HG02970 (cell line): ENCODE measurements around the gene CATSPER3.

Source experiments
- ATAC-seq: cut with Tn5 transposase; IDR thresholded peaks from one replicate; pipeline ENCODE4 v1.9.1; 2021; ENCODE audit warnings: mild to moderate bottlenecking, moderate library complexity, moderate number of reproducible peaks; ENCODE audit not compliant: unreplicated experiment, low FRiP score

CATSPER3 gene

GRCh38 chr5:134967607-134968006 lies at the start of gene CATSPER3:
TSS of gene CATSPER3 (plus strand) at chr5:134967907. CDS start at chr5:134967992, 85 bp downstream.
- no peak for ATAC-seq

- no peak for ATAC-seq
These were observed 48.8 kb upstream of the CATSPER3 start for GRCh38 chr5:134918861-134919260.

- ATAC-seq: no peak
These were observed 46.7 kb upstream of the CATSPER3 start for GRCh38 chr5:134920848-134921575.

DNA sequence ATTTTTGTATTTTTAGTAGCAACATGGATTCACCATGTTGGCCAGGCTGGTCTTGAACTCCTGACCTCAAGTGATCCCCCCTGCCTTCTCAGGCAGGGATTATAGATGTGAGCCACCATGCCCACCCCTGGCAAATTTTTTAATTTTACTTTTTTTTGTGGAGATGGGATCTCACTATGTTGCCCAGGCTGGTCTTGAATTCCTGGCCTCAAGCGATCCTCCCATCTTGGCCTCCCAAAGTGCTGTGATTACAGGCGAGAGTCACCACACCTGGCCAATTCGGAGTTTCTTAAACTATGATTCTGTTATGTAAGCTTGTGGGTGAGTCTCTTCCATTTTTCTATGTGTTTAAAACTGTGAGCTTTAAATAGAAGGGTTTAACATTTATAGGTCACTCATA lies 35.2 kb upstream of the CATSPER3 start:
- no peak for ATAC-seq

- no peak for ATAC-seq
These were observed 33.5 kb upstream of the CATSPER3 start for GRCh38 chr5:134934202-134934601.

DNA sequence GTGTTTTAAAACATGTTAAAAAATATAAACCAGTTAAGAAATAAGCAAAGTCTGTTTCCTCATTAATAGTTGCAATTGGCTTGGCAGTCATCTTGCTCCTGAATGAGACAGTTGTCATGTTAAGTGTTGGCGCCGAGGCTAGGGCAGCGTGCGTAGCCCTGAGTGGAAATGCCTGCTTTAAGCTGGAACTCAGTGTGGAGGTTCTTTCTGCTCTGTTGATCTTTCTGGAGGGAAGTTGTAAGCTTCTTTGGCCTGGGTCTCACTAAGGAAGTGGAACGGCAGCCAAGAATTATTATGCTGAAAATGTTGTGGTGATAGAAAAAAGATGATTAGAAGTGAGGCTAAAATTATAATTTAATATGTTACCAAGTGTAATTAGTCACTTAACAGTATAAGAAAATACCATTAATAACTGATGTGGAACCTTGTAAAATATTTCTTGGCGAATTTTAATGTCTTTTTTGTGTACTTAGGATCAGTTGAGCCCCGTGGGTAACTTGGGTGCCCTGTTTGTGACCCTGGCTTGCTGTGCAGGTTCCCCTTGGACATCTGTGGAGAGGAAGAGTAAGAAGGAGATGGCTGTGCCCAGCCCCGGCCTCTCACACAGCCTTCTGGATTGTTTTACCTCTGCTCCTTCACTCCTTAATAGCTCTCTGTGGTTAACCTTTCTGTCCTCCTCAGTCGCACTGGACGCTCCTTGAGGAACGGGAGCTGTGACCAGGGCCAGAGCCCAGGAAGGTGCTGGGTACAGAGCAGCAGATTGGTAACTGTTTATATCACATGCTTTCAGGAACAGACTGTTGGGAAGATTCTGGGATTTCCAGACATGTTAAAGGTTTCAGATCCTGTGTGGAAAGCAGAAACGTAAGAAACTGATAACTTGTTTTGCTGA lies 31.8 kb upstream of the CATSPER3 start:
- ATAC-seq: no peak

DNA sequence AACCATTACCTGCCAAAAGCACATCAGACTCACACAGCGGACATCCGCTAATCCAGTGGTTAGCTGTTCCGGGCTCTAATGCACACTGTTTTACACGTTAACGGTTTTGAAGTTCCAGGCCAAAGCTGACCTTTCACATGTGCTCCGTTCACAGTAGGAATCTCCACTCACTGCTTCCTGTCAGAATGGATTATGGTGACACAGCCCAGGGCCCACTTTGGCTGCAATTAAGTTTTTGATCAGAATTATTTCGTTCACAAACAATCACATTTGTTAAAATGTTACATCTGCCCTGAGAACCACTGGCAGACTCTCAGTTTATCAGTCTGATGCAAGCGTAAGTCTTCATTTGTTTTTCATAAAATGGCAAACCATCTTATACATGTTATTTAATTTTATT lies 30.2 kb upstream of the CATSPER3 start:
- no peak for ATAC-seq

DNA sequence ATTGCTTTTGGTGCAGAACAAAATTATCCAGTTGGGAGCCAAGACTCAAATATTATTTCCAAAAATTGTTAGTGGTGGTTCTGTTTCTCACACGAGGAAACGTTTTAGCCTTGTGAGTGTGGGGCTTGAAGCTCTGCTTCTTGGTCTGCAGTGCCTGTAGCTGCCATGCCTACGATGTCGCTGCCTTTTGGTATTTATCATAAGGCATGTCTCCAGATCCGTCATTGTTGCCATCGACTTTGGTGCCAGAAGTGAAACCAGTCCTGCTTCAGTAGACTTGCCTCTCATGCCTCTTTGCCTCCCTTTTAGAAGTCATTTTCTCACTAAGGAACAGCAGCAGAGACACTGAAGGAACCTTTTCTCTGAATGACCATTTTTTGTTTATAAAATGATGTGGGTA lies 29.7 kb upstream of the CATSPER3 start:
- no peak for ATAC-seq

GRCh38 chr5:134939500-134939899 lies 28.2 kb upstream of the CATSPER3 start:
- no peak for ATAC-seq

GRCh38 chr5:134943547-134943946 lies 24.2 kb upstream of the CATSPER3 start:
- no peak for ATAC-seq

DNA sequence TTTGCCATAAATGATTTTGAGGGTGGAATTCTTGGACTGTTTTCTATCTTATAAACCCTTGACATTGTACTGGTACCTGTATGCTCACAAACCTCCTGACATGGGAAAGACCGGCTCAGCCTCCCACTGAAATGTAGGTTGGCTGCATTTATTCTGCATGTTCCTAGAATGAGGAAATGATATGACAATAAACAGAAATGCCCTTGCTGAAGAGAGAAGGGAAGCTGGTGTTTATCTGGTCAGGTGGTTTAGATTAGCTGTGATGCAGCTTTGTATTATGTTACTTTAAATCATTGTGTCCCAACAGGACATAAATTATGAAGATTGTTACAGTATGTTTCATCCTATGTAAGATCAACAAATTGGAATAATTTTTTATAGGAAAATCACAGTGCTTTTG lies 23.1 kb upstream of the CATSPER3 start:
- ATAC-seq: no peak

GRCh38 chr5:134945041-134945440 lies 22.7 kb upstream of the CATSPER3 start:
- no peak for ATAC-seq

DNA sequence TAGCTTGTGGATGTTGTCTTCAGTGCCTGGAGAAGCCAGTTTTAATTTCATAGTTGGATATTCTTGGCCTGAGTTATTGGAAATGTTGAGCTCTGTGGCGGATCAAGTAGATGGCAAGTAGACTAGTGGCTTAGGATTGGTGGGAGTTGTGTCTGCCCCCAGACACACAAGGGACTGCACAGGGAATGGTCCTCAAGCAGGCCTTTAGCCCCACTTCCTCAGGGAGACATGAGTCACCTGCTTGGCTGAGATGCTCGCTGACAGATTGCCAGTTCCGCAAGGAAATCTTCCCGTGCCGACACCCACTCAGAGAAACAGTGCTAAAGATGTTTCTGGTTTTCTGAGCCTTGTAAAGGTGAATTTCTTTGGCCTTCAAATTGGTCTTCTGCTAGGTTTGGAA lies 18.8 kb upstream of the CATSPER3 start:
- no peak for ATAC-seq

- ATAC-seq: no peak
These were observed 18.4 kb upstream of the CATSPER3 start for GRCh38 chr5:134949316-134949715.

DNA sequence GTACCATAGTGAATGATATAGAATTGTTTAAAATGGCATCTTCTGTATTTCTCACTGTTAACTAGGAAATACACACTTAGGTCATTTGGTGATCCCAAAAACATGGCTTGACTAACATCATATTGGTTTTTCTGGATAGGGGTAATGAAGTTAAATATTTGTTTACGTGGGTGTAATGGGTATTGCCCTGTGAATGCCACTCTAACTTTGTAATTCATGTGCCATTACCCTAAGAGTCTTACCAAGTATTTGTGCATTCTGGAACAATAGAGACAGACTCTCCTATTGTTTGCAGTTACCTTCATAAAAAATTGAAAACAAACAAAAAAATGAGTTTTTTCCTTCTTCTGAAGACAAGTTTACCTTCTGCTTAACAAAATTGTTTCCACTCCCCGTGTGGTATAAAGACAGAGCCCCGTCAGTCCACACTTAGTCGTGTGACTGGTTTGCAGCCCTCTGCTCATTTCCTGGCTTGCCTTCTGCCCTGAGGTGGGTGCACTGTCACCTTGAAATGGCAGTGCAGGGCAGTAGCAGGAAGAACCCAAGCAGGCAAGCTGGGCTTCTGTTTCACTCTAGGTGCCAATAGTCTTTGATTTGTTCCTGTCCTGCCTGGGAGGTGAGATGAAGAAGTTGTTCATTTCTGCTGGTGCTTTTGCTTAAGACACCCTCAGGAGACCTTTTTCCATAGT lies 9.6 kb upstream of the CATSPER3 start:
- no peak for ATAC-seq

- no peak for ATAC-seq
These were observed 9.0 kb upstream of the CATSPER3 start for GRCh38 chr5:134958755-134959154.

GRCh38 chr5:134963098-134963497 lies 4.6 kb upstream of the CATSPER3 start:
- ATAC-seq: no peak

- ATAC-seq: no peak
These were observed 3.1 kb upstream of the CATSPER3 start for GRCh38 chr5:134964359-134965270.

DNA sequence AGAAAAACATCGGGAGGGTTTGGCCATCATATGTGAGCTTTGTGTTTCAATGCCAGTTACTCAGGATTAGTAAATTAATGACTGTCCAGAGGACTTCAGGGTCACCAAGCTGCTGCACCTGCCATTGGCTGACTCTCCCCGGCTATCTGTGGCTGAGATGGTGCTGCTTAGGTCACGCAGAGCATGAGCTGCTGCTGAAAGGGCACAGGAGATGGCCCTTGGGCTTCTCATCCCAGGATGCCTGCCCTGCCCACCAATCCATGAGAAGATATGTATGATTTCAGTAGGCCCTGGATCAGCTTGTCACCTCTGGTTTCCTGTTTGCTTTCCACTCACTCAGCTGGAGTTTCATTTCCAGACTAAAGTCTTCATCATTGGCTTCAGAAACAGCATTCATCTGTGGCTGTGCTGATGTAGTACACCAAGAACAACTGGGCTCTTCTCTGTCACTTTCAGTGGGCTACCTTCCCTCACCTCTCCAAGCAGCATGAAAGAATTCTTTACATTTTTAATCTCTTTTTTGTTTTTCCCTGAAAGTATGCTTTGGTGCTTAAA lies 2.4 kb upstream of the CATSPER3 start:
- ATAC-seq: no peak

DNA sequence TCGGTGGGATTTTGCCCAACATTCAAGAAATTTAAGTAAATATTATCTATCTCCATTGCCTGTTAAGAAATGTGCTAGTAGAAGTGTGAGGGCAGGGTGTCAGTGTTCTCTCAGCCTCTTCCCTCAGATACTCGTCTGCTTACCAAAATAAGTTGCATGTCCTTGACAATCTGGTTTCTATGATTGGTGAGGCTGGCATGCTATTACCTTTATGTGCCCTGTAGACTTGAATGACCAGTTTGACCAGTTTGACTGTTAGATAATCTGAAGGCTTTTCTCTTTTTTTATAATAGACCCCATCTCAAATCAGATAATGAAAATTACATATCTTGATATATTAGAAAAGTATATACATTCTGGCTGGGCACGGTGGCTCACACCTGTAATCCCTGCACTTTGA lies 348 bp downstream of the CATSPER3 start:
- no peak for ATAC-seq
